Keratinocyte (primary cell): ENCODE data around the gene CHCHD6. TPM values are rescaled to one million over a fixed set of nuclear protein-coding genes. Genes with fewer than 3 reads are reported as not detected.

Experiments used
- DNase-seq: peaks from one replicate; pipeline ENCODE4 v3.0.0-alpha.2; 2011; ENCODE audit warnings: low read depth, missing footprints, low spot score
- FAIRE-seq: peaks from 2 replicates; lab custom pipeline; 2011; peaks lifted over from hg19 to GRCh38; lab: Jason Lieb, UNC
- H2AFZ ChIP-seq: 2 replicates; pipeline ENCODE4 v1.6.0; 2012; ENCODE audit warnings: low read length, control low read depth, inconsistent platforms; ENCODE audit not compliant: control insufficient read depth
- H3K27ac ChIP-seq: 2 replicates; pipeline ENCODE4 v1.5.1; 2011; ENCODE audit warnings: low read length; ENCODE audit not compliant: control insufficient read depth, insufficient read depth
- H3K27me3 ChIP-seq: 3 replicates; pipeline ENCODE4 v1.6.0; 2011; ENCODE audit warnings: low read length; ENCODE audit not compliant: control insufficient read depth, insufficient read depth; ENCODE audit errors: extremely low read depth
- H3K36me3 ChIP-seq, 2 experiments: 2 replicates in 1 of 2; 3 replicates in 1 of 2; pipeline ENCODE4 v1.5.1; 2011; ENCODE audit warnings: low read length in 2 of 2, mild to moderate bottlenecking in 1 of 2; ENCODE audit not compliant: control insufficient read depth in 2 of 2, insufficient read depth in 2 of 2; ENCODE audit errors: extremely low read depth in 1 of 2
- H3K4me1 ChIP-seq: 3 replicates; pipeline ENCODE4 v1.5.1; 2011; ENCODE audit warnings: low read length; ENCODE audit not compliant: control insufficient read depth, insufficient read depth; ENCODE audit errors: extremely low read depth
- H3K4me2 ChIP-seq: 3 replicates; pipeline ENCODE4 v1.6.0; 2011; ENCODE audit warnings: low read depth, low read length; ENCODE audit not compliant: control insufficient read depth, insufficient read depth; ENCODE audit errors: extremely low read depth
- H3K4me3 ChIP-seq, 3 experiments: fragments of 200-600 bp in 1 of 3; sonication (generic) in 1 of 3; 2 replicates in 2 of 3; 3 replicates in 1 of 3; pipeline ENCODE4 v1.5.1; 2011 to 2016; ENCODE audit warnings: low read length in 3 of 3, mild to moderate bottlenecking in 3 of 3, control low read depth in 2 of 3, inconsistent platforms in 1 of 3, low read depth in 1 of 3, mixed read lengths in 1 of 3, mixed run types in 1 of 3, moderate library complexity in 1 of 3; ENCODE audit not compliant: control insufficient read depth in 2 of 3, insufficient read depth in 2 of 3; ENCODE audit errors: extremely low read depth in 1 of 3
- H3K79me2 ChIP-seq: 2 replicates; pipeline ENCODE4 v1.6.0; 2012; ENCODE audit warnings: low read length; ENCODE audit not compliant: control insufficient read depth, insufficient read depth
- H3K9ac ChIP-seq: 3 replicates; pipeline ENCODE4 v1.6.0; 2011; ENCODE audit warnings: low read length; ENCODE audit not compliant: control insufficient read depth, insufficient read depth; ENCODE audit errors: extremely low read depth
- H3K9me1 ChIP-seq: 3 replicates; pipeline ENCODE4 v1.6.0; 2011; ENCODE audit warnings: low read length; ENCODE audit not compliant: control insufficient read depth, insufficient read depth; ENCODE audit errors: extremely low read depth
- H3K9me3 ChIP-seq: 2 replicates; pipeline ENCODE4 v1.5.1; 2012; ENCODE audit warnings: low read depth, low read length; ENCODE audit not compliant: control insufficient read depth
- H4K20me1 ChIP-seq: 3 replicates; pipeline ENCODE4 v1.6.0; 2011; ENCODE audit warnings: low read length; ENCODE audit not compliant: control insufficient read depth, insufficient read depth; ENCODE audit errors: extremely low read depth
- CTCF ChIP-seq, 3 experiments: IDR thresholded peaks in 1 of 3; conservative IDR thresholded peaks in 1 of 3; optimal IDR thresholded peaks in 1 of 3; 2 replicates in 2 of 3; 3 replicates in 1 of 3; pipeline versions ENCODE3 to v1.5.1; 2011; ENCODE audit warnings: low read length in 3 of 3, mild to moderate bottlenecking in 3 of 3, moderate library complexity in 2 of 3, control low read depth in 1 of 3, inconsistent platforms in 1 of 3; ENCODE audit not compliant: insufficient read depth in 2 of 3; ENCODE audit errors: extremely low read depth in 1 of 3
- EZH2 ChIP-seq: IDR thresholded peaks from one replicate; pipeline ENCODE4 v1.6.1; 2012; ENCODE audit warnings: inconsistent platforms, mild to moderate bottlenecking, low read length, moderate library complexity
- dilution Hi-C: fragments of 300-500 bp; cut with MboI; formaldehyde crosslinking; loops from one replicate; pipeline ENCODE4 v1.7.0; 2020; ENCODE audit warnings: low sequenced_read_pairs; ENCODE audit not compliant: extremely low pct_ligation_motif_present
- polyA plus RNA-seq, 5 experiments: library from polyadenylated mRNA; depleted of rRNA in 3 of 5; stranded (reverse) in 3 of 5; stranded (forward) in 1 of 5; unstranded in 1 of 5; fragments of >200 nt; gene quantifications; 1 replicate in 1 of 5; 2 replicates in 3 of 5; 3 replicates in 1 of 5; pipeline versions ENCODE4 v1.2.1 to v1.2.3, GENCODE V29; 2011 to 2012; ENCODE audit warnings: missing spikeins in 2 of 5, low read depth in 1 of 5, low replicate concordance in 1 of 5

CHCHD6 gene
- polyA plus RNA-seq, 1 donor (not counting 4 experiments of a cell fraction or from before 2014, with no cell fraction given), result 21.7 TPM

DNA sequence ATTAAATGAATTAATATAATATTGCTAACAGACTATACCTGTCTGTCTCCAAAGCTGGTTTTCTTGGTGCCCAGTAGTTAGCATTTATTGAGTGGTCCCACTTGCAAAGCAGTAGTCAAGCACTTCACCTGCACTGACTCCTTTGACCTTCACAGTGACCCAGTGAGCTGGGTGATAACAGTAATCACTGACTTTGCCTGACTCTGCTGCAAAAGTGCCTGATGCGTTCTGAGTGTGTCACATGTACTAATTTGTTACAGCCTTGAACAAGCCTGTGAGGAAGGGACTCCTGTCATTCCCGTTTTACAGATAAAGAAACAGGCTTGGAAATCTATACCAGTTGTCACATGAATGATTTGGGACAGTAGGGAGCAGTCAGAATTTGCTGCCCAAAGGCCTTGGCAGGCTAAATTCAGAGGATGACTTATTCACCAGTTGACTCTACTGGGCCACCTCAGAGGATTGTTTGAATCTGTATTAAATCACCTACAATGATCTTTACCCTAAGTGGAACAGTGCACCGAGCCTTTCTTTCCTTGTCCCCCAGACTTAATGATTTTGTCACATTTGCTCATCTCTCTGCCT lies 162.2 kb downstream of the CHCHD6 start:
- DNase-seq (no peak), FAIRE-seq (peak; percentile 36)
- H3K4me3 ChIP-seq, result no peak overlapping the region
- H3K36me3 ChIP-seq, result no peaks in the 10 kb centered on the region
- no peaks in the 10 kb centered on the region for H3K9me3 ChIP-seq
- H3K4me1 ChIP-seq, result no peaks in the 10 kb centered on the region
- no peaks in the 10 kb centered on the region for H3K27me3 ChIP-seq
- no peak overlapping the region for H3K4me2 ChIP-seq
- TF ChIP-seq CTCF (optimal IDR thresholded peaks at IDR 0.05 in 1 of 3, IDR thresholded peaks at IDR 0.05 in 1 of 3, conservative IDR thresholded peaks at IDR 0.05 in 1 of 3; ENCODE audit: extremely low read depth in 1 of 3, insufficient read depth in 2 of 3, low read length in 3 of 3), result no peak
- TF ChIP-seq EZH2, result no peak
- H2AFZ ChIP-seq, result no peak overlapping the region
- H4K20me1 ChIP-seq, result no peaks in the 10 kb centered on the region
- dilution Hi-C loops, result no loop called here
- H3K9me1 ChIP-seq, result no peaks in the 10 kb centered on the region
- no peak overlapping the region for H3K9ac ChIP-seq
- no peaks in the 10 kb centered on the region for H3K79me2 ChIP-seq
- no peak overlapping the region for H3K27ac ChIP-seq

DNA sequence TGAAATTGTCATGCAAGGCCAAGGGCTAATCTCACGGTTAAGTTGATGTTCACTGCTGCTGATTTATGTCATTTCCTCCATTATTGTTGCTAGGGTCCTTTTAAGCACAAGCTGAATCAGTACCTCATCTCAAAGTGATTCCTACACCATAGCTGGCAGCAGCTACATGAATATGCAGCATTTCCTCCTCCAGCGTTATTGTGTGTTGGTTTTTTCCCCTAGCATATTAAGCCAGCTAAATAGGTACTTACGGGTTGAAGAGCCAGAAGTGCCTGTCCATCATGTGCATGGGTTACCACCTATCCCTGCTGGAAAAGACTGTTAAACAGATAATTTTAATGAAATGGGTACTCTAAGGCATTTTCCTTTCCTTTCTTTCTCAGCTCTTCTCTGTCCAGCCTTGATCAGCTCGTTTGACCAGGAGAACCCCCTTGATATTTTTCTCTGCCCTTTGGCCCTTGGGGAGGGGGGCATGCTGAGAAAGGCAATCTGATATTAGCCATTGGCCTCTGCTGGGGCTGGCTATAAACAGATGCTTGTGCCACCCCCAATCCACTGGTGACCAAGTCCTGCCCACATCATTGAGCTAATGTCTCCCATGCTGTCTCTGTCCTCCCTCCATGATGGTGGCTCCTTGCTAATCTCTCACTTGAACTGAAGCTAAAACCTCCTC lies 163.3 kb downstream of the CHCHD6 start:
- no peak for TF ChIP-seq EZH2
- TF ChIP-seq CTCF (optimal IDR thresholded peaks at IDR 0.05 in 1 of 3, IDR thresholded peaks at IDR 0.05 in 1 of 3, conservative IDR thresholded peaks at IDR 0.05 in 1 of 3; ENCODE audit: extremely low read depth in 1 of 3, insufficient read depth in 2 of 3, low read length in 3 of 3), result no peak
- dilution Hi-C loops, result no loop called here

More for the DNA sequence above, 163.3 kb downstream of the CHCHD6 start:
- Histone ChIP-seq H2AFZ (no peak overlapping the region), H3K79me2 (no peaks in the 10 kb centered on the region), H3K36me3 (no peaks in the 10 kb centered on the region), H3K4me2 (no peak overlapping the region), H3K4me3 (no peak overlapping the region), H3K9ac (no peak overlapping the region), H4K20me1 (no peaks in the 10 kb centered on the region), H3K9me3 (no peaks in the 10 kb centered on the region), H3K27me3 (no peaks in the 10 kb centered on the region), H3K27ac (no peak overlapping the region), H3K9me1 (no peaks in the 10 kb centered on the region), H3K4me1 (no peaks in the 10 kb centered on the region)
- DNase-seq (no peak), FAIRE-seq (no peak)
